ENCODE data around the gene CDK12.

DNA sequence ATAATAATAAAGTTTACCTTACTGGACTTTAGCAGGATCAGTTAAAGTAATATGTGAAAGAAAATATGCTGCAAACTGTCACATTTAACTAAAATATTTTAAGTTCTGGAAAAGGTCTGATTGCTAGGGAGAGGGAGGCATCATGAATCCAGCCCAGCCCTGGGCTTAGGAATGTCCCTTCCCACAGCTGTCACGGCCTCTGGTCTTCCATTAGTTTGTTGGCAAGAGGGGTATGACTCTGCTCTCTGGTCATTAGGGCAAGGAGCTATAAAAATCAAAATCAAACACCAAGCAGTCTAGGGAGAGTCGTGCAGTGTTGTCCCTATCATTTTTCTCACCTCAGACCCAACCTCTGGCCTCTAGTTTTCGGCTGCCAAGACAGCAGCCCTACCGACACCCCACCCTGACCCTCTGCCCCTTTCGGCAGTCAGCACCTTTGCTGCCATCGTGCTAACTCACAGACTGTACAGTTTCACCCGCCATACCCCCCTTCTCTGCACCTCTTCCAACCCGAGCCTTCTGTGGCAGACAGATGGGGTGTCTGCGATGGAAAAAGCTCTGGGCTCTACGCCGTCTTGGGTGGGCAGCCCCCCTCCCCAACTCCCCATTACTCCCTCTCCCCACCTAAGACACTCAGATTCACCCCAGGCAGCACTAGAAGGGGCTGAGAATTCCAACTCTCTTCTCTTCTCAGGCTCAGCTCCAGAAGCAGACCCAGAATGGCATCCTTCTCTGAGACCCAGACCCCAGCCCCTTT is 105.0 kb downstream of the CDK12 start:
- TF ChIP-seq, protein P1, sequence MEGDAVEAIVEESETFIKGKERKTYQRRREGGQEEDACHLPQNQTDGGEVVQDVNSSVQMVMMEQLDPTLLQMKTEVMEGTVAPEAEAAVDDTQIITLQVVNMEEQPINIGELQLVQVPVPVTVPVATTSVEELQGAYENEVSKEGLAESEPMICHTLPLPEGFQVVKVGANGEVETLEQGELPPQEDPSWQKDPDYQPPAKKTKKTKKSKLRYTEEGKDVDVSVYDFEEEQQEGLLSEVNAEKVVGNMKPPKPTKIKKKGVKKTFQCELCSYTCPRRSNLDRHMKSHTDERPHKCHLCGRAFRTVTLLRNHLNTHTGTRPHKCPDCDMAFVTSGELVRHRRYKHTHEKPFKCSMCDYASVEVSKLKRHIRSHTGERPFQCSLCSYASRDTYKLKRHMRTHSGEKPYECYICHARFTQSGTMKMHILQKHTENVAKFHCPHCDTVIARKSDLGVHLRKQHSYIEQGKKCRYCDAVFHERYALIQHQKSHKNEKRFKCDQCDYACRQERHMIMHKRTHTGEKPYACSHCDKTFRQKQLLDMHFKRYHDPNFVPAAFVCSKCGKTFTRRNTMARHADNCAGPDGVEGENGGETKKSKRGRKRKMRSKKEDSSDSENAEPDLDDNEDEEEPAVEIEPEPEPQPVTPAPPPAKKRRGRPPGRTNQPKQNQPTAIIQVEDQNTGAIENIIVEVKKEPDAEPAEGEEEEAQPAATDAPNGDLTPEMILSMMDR (IDR thresholded peaks at IDR 0.05; ENCODE audit: insufficient read depth, low read depth, low read length), result no peak
- TF ChIP-seq EZH2 (IDR thresholded peaks at IDR 0.05; ENCODE audit: insufficient read depth, low read length), result no peak
